Measurements from ENCODE around the gene LMOD1. TPM values are rescaled to one million over a fixed set of nuclear protein-coding genes. Genes with fewer than 3 reads are reported as not detected.
"Not testable (repeated sequence)": the region's sequence is repeated elsewhere in the genome, so short reads cannot be mapped to it uniquely, and the experiment has no call there.

Gene LMOD1
- total RNA-seq, 1 donor from 2014 or later: 0.37 TPM

DNA sequence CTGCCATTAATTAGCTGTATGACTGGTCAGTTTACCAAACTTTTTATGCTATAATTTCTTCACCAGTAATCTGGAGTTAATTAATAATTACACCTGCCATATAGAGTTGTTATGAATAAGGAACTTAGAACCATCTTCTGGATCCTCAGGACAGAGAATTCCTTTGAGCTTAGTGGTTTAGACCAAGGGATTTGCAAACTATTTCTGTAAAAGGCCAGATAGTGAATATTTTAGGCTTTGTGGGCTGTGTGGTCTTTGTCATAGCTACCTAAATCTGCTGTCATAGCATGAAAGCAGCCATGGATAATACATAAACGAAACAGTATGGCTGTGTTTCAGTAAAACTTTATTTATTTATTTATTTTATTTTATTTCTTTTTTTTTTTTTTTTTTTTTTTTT, 17.9 kb upstream of the LMOD1 start:
- Mint-ChIP-seq H3K36me3 (peaks cover 13% of the 10 kb centered on the region), H3K4me3 (no peak overlapping the region), H3K27ac (no peak overlapping the region), H3K4me1 (no peaks in the 10 kb centered on the region), H3K27me3 (ENCODE audit: insufficient read depth, low read depth) (no peaks in the 10 kb centered on the region), H3K9me3 (no peaks in the 10 kb centered on the region)
- Histone ChIP-seq H3K79me2 (ENCODE audit: low read depth) (peaks cover 9% of the 10 kb centered on the region), H3K36me3 (peaks cover 14% of the 10 kb centered on the region), H2AFZ (replicated peaks) (no peak overlapping the region), H3K9me3 (ENCODE audit: low read depth) (no peaks in the 10 kb centered on the region), H4K20me1 (ENCODE audit: low read depth) (peaks cover 10% of the 10 kb centered on the region), H3K4me3 (no peak overlapping the region), H3K27me3 (no peaks in the 10 kb centered on the region), H3K27ac (no peak overlapping the region), H3K4me1 (no peaks in the 10 kb centered on the region), H3K4me2 (no peak overlapping the region), H3K9ac (no peak overlapping the region), H3F3A (ENCODE audit: low read depth) (peaks cover 6% of the 10 kb centered on the region)
- no peak for DNase-seq (ENCODE audit: low spot score)
- TF ChIP-seq EZH2 (IDR thresholded peaks at IDR 0.05) (no peak), EZH2phosphoT487 (IDR thresholded peaks at IDR 0.05) (no peak)
- TF ChIP-seq, protein P1, sequence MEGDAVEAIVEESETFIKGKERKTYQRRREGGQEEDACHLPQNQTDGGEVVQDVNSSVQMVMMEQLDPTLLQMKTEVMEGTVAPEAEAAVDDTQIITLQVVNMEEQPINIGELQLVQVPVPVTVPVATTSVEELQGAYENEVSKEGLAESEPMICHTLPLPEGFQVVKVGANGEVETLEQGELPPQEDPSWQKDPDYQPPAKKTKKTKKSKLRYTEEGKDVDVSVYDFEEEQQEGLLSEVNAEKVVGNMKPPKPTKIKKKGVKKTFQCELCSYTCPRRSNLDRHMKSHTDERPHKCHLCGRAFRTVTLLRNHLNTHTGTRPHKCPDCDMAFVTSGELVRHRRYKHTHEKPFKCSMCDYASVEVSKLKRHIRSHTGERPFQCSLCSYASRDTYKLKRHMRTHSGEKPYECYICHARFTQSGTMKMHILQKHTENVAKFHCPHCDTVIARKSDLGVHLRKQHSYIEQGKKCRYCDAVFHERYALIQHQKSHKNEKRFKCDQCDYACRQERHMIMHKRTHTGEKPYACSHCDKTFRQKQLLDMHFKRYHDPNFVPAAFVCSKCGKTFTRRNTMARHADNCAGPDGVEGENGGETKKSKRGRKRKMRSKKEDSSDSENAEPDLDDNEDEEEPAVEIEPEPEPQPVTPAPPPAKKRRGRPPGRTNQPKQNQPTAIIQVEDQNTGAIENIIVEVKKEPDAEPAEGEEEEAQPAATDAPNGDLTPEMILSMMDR (IDR thresholded peaks at IDR 0.05): no peak

DNA sequence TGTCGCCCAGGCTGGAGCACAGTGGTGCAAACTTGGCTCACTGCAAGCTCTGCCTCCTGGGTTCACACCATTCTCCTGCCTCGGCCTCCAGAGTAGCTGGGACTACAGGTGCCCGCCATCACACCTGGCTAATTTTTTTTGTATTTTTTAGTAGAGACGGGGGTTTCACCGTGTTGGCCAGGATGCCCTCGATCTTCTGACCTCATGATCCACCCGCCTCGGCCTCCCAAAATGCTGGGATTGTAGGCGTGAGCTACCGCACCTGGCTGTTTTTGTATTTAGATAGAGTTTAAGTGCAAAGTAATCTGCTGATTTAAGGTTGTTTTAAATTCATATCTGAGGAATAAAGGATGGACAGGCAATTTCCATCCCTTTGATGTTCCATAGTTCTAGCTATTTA, 16.0 kb upstream of the LMOD1 start:
- H3K4me3 Mint-ChIP-seq; H2AFZ ChIP-seq (replicated peaks); DNase-seq (ENCODE audit: low spot score); H3K9ac ChIP-seq; H3K4me1 ChIP-seq; H3K4me3 ChIP-seq; H3K9me3 ChIP-seq (ENCODE audit: low read depth); H3F3A ChIP-seq (ENCODE audit: low read depth); H3K9me3 Mint-ChIP-seq; H3K4me1 Mint-ChIP-seq; H3K27me3 Mint-ChIP-seq (ENCODE audit: insufficient read depth, low read depth); H3K27ac Mint-ChIP-seq; H3K27me3 ChIP-seq; H3K4me2 ChIP-seq; H4K20me1 ChIP-seq (ENCODE audit: low read depth); H3K27ac ChIP-seq: not testable (repeated sequence)
- H3K36me3 ChIP-seq: peaks cover 10% of the 10 kb centered on the region
- peaks cover 22% of the 10 kb centered on the region for H3K79me2 ChIP-seq (ENCODE audit: low read depth)
- H3K36me3 Mint-ChIP-seq: peaks cover 20% of the 10 kb centered on the region

DNA sequence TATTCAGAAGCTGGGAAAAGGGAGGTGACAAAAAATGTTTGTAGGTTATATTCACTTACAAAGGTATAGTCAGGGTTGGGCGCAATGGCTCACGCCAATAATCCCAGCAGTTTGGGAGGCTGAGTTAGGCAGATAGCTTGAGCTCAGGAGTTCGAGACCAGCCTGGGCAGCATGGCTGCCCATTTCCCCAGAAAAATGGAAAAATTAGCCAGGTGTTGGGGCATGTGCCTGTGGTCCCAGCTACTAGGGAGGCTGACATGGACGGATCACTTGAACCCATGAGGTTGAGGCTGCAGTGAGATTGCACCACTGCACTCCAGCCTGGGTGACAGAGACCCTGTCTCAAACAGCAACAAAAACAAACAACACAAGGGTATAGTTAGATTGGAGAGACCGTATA, 12.0 kb upstream of the LMOD1 start:
- no peak overlapping the region for H3K27ac Mint-ChIP-seq
- H3K27me3 ChIP-seq: no peaks in the 10 kb centered on the region
- H3K4me1 ChIP-seq: peaks cover 6% of the 10 kb centered on the region
- peaks cover 15% of the 10 kb centered on the region for H3K4me1 Mint-ChIP-seq
- peaks cover 53% of the 10 kb centered on the region for H3K79me2 ChIP-seq (ENCODE audit: low read depth)
- no peaks in the 10 kb centered on the region for H3K9me3 Mint-ChIP-seq
- no peak overlapping the region for H3K4me3 ChIP-seq
- no peak overlapping the region for H3K4me2 ChIP-seq
- peaks cover 16% of the 10 kb centered on the region for H3K36me3 Mint-ChIP-seq
- no peak for DNase-seq (ENCODE audit: low spot score)
- H3K36me3 ChIP-seq: no peaks in the 10 kb centered on the region
- H3K4me3 Mint-ChIP-seq: no peak overlapping the region
- no peaks in the 10 kb centered on the region for H3K9me3 ChIP-seq (ENCODE audit: low read depth)
- H3F3A ChIP-seq (ENCODE audit: low read depth): no peaks in the 10 kb centered on the region
- H2AFZ ChIP-seq (replicated peaks): no peak overlapping the region
- peaks cover 9% of the 10 kb centered on the region for H4K20me1 ChIP-seq (ENCODE audit: low read depth)
- H3K27me3 Mint-ChIP-seq (ENCODE audit: insufficient read depth, low read depth): peaks cover 4% of the 10 kb centered on the region
- H3K27ac ChIP-seq: no peak overlapping the region
- TF ChIP-seq EZH2phosphoT487 (IDR thresholded peaks at IDR 0.05): no peak
- TF ChIP-seq EZH2 (IDR thresholded peaks at IDR 0.05): no peak
- TF ChIP-seq, protein P1 (IDR thresholded peaks at IDR 0.05): no peak
- H3K9ac ChIP-seq: no peak overlapping the region

DNA sequence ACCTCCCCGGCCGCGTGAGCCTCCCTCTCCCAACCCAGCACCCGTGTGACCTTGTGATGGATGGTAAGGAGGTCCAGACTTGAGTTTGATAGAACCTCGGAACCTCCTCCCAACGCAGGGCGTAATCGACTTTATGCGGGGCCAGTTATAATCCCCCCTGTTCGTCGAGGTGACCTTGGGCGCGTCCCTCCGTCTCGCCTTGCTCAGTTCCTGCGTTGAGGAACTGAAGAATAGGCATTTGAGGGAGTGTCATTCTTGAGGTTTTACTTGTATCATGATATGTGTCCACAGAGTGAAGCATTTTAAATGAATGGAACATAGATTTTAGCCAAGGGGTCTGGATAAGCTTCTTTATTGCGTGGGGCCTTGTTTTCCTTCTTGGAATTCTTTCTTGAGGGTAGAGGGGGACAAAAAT, 9.4 kb upstream of the LMOD1 start:
- peak overlapping the region; percentile 92 for H3K4me2 ChIP-seq
- H3K4me3 ChIP-seq: peak overlapping the region; percentile 85
- no peak overlapping the region for H3K27ac ChIP-seq
- TF ChIP-seq, protein P1 (IDR thresholded peaks at IDR 0.05): no peak
- TF ChIP-seq EZH2phosphoT487 (IDR thresholded peaks at IDR 0.05) (no peak), EZH2 (IDR thresholded peaks at IDR 0.05) (no peak)
- H2AFZ ChIP-seq (replicated peaks): peak overlapping the region; percentile 87
- H3K36me3 ChIP-seq: no peaks in the 10 kb centered on the region
- no peaks in the 10 kb centered on the region for H3K9me3 ChIP-seq (ENCODE audit: low read depth)
- no peaks in the 10 kb centered on the region for H3F3A ChIP-seq (ENCODE audit: low read depth)
- peaks cover 15% of the 10 kb centered on the region for H3K4me1 Mint-ChIP-seq
- peak overlapping the region; percentile 98 for H3K27ac Mint-ChIP-seq
- H4K20me1 ChIP-seq (ENCODE audit: low read depth): peaks cover 6% of the 10 kb centered on the region
- H3K27me3 ChIP-seq: no peaks in the 10 kb centered on the region
- H3K4me1 ChIP-seq: peaks cover 6% of the 10 kb centered on the region
- DNase-seq (ENCODE audit: low spot score): no peak
- peaks cover 4% of the 10 kb centered on the region for H3K27me3 Mint-ChIP-seq (ENCODE audit: insufficient read depth, low read depth)
- H3K4me3 Mint-ChIP-seq: peak overlapping the region; percentile 98
- H3K36me3 Mint-ChIP-seq: peaks cover 13% of the 10 kb centered on the region
- H3K79me2 ChIP-seq (ENCODE audit: low read depth): peaks cover 46% of the 10 kb centered on the region
- no peaks in the 10 kb centered on the region for H3K9me3 Mint-ChIP-seq
- H3K9ac ChIP-seq: peak overlapping the region; percentile 89
